K562 (cell line): ENCODE results near the gene KRTAP1-4.

Experiments
- ESRRA ChIP-seq: fragments of 450-650 bp; IDR thresholded peaks from 2 replicates; pipeline ENCODE4 v1.6.1; 2014; ENCODE audit warnings: low read depth, mild to moderate bottlenecking, moderate library complexity, borderline replicate concordance
- POLR2A ChIP-seq: fragments of 450-650 bp; conservative IDR thresholded peaks from 2 replicates; pipeline ENCODE4 v1.6.1; 2016
- XRCC5 ChIP-seq: fragments of 200-400 bp; formaldehyde crosslinking; IDR thresholded peaks from 2 replicates; pipeline ENCODE4 v1.6.1; 2017; ENCODE audit warnings: low read depth, mild to moderate bottlenecking, low read length

GRCh38 chr17:41012326-41013120, 17.5 kb downstream of the KRTAP1-4 start:
- TF ChIP-seq ESRRA (no peak), POLR2A (no peak), XRCC5 (no peak)
